HepG2 (cell line): Measurements from ENCODE around the gene HBA2. TPM values are rescaled to one million over a fixed set of nuclear protein-coding genes. Genes with fewer than 3 reads are reported as not detected.

ENCODE experiments used
- ELF3 ChIP-seq: IDR thresholded peaks from 2 replicates; pipeline ENCODE4 v1.6.1; 2016; ENCODE audit warnings: missing genetic modification reagents, missing compliant biosample characterization
- HDAC2 ChIP-seq: sonication (generic); formaldehyde crosslinking; IDR thresholded peaks from 2 replicates; pipeline ENCODE4 v1.4.0; 2020; ENCODE audit warnings: missing genetic modification reagents
- HIC2 ChIP-seq: sonication (generic); formaldehyde crosslinking; IDR thresholded peaks from 2 replicates; pipeline ENCODE4 v1.9.0; 2022; ENCODE audit warnings: low read depth, missing genetic modification reagents
- HIVEP1 ChIP-seq: sonication (generic); formaldehyde crosslinking; IDR thresholded peaks from 2 replicates; pipeline ENCODE4 v1.4.0; 2020; ENCODE audit warnings: mild to moderate bottlenecking, missing genetic modification reagents
- HNRNPLL ChIP-seq: fragments of 200-400 bp; formaldehyde crosslinking; IDR thresholded peaks from 2 replicates; pipeline ENCODE4 v1.6.1; 2017; ENCODE audit warnings: mild to moderate bottlenecking, low read depth, low read length; ENCODE audit not compliant: poor library complexity, severe bottlenecking
- IKZF1 ChIP-seq: fragments of 450-650 bp; IDR thresholded peaks from 2 replicates; pipeline ENCODE4 v1.7.1; 2016
- IRF9 ChIP-seq: sonication (generic); formaldehyde crosslinking; IDR thresholded peaks from 2 replicates; pipeline ENCODE4 v1.8.0; 2022; ENCODE audit warnings: missing genetic modification reagents, mild to moderate bottlenecking, borderline replicate concordance
- NR2F2 ChIP-seq: IDR thresholded peaks from 2 replicates; pipeline ENCODE4 v1.6.1; 2012; ENCODE audit warnings: low read depth, inconsistent platforms, borderline replicate concordance
- PLSCR1 ChIP-seq: sonication (generic); formaldehyde crosslinking; IDR thresholded peaks from 2 replicates; pipeline ENCODE4 v1.5.0; 2020; ENCODE audit warnings: missing genetic modification reagents, mild to moderate bottlenecking, borderline replicate concordance
- POLR2G ChIP-seq: fragments of 200-400 bp; formaldehyde crosslinking; IDR thresholded peaks from 2 replicates; pipeline ENCODE4 v1.6.1; 2018; ENCODE audit warnings: mild to moderate bottlenecking, low read depth, low read length, moderate library complexity
- RBFOX2 ChIP-seq: fragments of 200-400 bp; formaldehyde crosslinking; IDR thresholded peaks from 2 replicates; pipeline ENCODE4 v1.6.1; 2017; ENCODE audit warnings: low read depth, mild to moderate bottlenecking, low read length
- RFX5 ChIP-seq: IDR thresholded peaks from 2 replicates; pipeline ENCODE4 v1.6.1; 2011; ENCODE audit warnings: low read depth, low read length, improper control_type of control experiment
- SPEN ChIP-seq: sonication (generic); formaldehyde crosslinking; IDR thresholded peaks from 2 replicates; pipeline ENCODE4 v1.5.1; 2020; ENCODE audit warnings: low read depth, mild to moderate bottlenecking, missing genetic modification reagents
- TBX3 ChIP-seq: fragments of 450-650 bp; IDR thresholded peaks from 2 replicates; pipeline ENCODE4 v1.6.1; 2017; ENCODE audit warnings: antibody characterized with exemption, mild to moderate bottlenecking, inconsistent platforms, borderline replicate concordance
- ZBED4 ChIP-seq: sonication (generic); formaldehyde crosslinking; IDR thresholded peaks from 2 replicates; pipeline ENCODE4 v1.4.0; 2020; ENCODE audit warnings: missing genetic modification reagents, borderline replicate concordance
- ZNF10 ChIP-seq: sonication (generic); formaldehyde crosslinking; IDR thresholded peaks from 2 replicates; pipeline ENCODE4 v1.4.0; 2020; ENCODE audit warnings: mild to moderate bottlenecking, low read depth, missing genetic modification reagents, borderline replicate concordance
- ZNF12 ChIP-seq: sonication (generic); formaldehyde crosslinking; IDR thresholded peaks from 2 replicates; pipeline ENCODE4 v1.5.0; 2020; ENCODE audit warnings: missing genetic modification reagents
- ZNF251 ChIP-seq: sonication (generic); formaldehyde crosslinking; IDR thresholded peaks from 2 replicates; pipeline ENCODE4 v1.9.0; 2021; ENCODE audit warnings: mild to moderate bottlenecking, missing genetic modification reagents
- ZNF546 ChIP-seq: sonication (generic); formaldehyde crosslinking; conservative IDR thresholded peaks from 2 replicates; pipeline ENCODE4 v1.8.1; 2023; ENCODE audit warnings: mild to moderate bottlenecking, missing genetic modification reagents
- ZNF724P ChIP-seq: sonication (generic); formaldehyde crosslinking; IDR thresholded peaks from 2 replicates; pipeline ENCODE4 v1.8.0; 2022; ENCODE audit warnings: missing genetic modification reagents, borderline replicate concordance
- ZNF780A ChIP-seq: sonication (generic); formaldehyde crosslinking; IDR thresholded peaks from 2 replicates; pipeline ENCODE4 v1.8.0; 2022; ENCODE audit warnings: mild to moderate bottlenecking, missing genetic modification reagents, moderate library complexity
- ZNF788 ChIP-seq: sonication (generic); formaldehyde crosslinking; IDR thresholded peaks from 2 replicates; pipeline ENCODE4 v1.5.0; 2020; ENCODE audit warnings: mild to moderate bottlenecking, missing genetic modification reagents, borderline replicate concordance
- ZSCAN21 ChIP-seq: sonication (generic); formaldehyde crosslinking; IDR thresholded peaks from 2 replicates; pipeline ENCODE4 v1.8.0; 2022; ENCODE audit warnings: mild to moderate bottlenecking, missing genetic modification reagents, moderate library complexity, borderline replicate concordance
- polyA plus RNA-seq, 8 experiments: library from polyadenylated mRNA; depleted of rRNA in 3 of 8; stranded (reverse) in 7 of 8; unstranded in 1 of 8; fragments of >200 nt; fragmentation: Illumina TruSeq in 4 of 8; extraction: Trizol in 4 of 8; gene quantifications; 2 replicates each; pipeline versions ENCODE4 v1.2.1 to v1.2.3, GENCODE V29; 2011 to 2016; ENCODE audit warnings: low read depth in 4 of 8, missing spikeins in 1 of 8, mixed read lengths in 1 of 8; ENCODE audit not compliant: insufficient read depth in 1 of 8
- total RNA-seq, 5 experiments: library from RNA; depleted of rRNA; stranded (reverse); fragments of >200 nt; fragmentation: Illumina TruSeq; extraction: Trizol; gene quantifications; 2 replicates each; pipeline ENCODE4 v1.2.3, GENCODE V29; 2016; ENCODE audit warnings: low read depth in 1 of 5

Gene HBA2
- total and polyA plus RNA-seq, 2 of the 13 experiments (the other 11 are each of a cell fraction or from before 2014, with no cell fraction given), result not detected

GRCh38 chr16:162271-162991 lies 10.2 kb upstream of the HBA2 start (continued):
- TF ChIP-seq ZNF251, result no peak
- TF ChIP-seq HNRNPLL, result no peak
- TF ChIP-seq ZNF546 (CRISPR knock-in tag), result no peak
- peak; percentile 45; the same call in 1 of the 2 replicates for TF ChIP-seq ZNF788 (CRISPR knock-in tag)
- no peak for TF ChIP-seq ZSCAN21 (CRISPR knock-in tag)
- 0 out of 2 replicates have a peak, but pooled peaks have one; percentile 28 for TF ChIP-seq HIVEP1 (CRISPR knock-in tag)
- TF ChIP-seq ZNF10 (CRISPR knock-in tag), result no peak
- TF ChIP-seq IKZF1, result no peak
- TF ChIP-seq TBX3, result no peak
- TF ChIP-seq RBFOX2, result no peak
- peak; percentile 73 for TF ChIP-seq NR2F2
- no peak for TF ChIP-seq POLR2G
- TF ChIP-seq ZBED4 (CRISPR knock-in tag), result 0 out of 2 replicates have a peak, but pooled peaks have one; percentile 23
- no peak for TF ChIP-seq PLSCR1 (CRISPR knock-in tag)
- no peak for TF ChIP-seq SPEN
- no peak for TF ChIP-seq RFX5
- TF ChIP-seq HIC2 (CRISPR knock-in tag), result peak; percentile 24; the same call in 1 of the 2 replicates
- TF ChIP-seq IRF9 (CRISPR knock-in tag), result no peak
- TF ChIP-seq HDAC2, result 0 out of 2 replicates have a peak, but pooled peaks have one; percentile 25
- no peak for TF ChIP-seq ZNF724P (CRISPR knock-in tag)
- TF ChIP-seq ELF3, result no peak
- no peak for TF ChIP-seq ZNF12 (CRISPR knock-in tag)
- no peak for TF ChIP-seq ZNF780A
